Measurements from ENCODE around the gene MTA3. TPM values are rescaled to one million over a fixed set of nuclear protein-coding genes. Genes with fewer than 3 reads are reported as not detected.
A peak's percentile ranks its signal among the peaks of the same experiment; 100 is the strongest.

MTA3 gene
- total and polyA plus RNA-seq, 10 donors, result 11.6 to 42.9 (median 28.5) TPM

DNA sequence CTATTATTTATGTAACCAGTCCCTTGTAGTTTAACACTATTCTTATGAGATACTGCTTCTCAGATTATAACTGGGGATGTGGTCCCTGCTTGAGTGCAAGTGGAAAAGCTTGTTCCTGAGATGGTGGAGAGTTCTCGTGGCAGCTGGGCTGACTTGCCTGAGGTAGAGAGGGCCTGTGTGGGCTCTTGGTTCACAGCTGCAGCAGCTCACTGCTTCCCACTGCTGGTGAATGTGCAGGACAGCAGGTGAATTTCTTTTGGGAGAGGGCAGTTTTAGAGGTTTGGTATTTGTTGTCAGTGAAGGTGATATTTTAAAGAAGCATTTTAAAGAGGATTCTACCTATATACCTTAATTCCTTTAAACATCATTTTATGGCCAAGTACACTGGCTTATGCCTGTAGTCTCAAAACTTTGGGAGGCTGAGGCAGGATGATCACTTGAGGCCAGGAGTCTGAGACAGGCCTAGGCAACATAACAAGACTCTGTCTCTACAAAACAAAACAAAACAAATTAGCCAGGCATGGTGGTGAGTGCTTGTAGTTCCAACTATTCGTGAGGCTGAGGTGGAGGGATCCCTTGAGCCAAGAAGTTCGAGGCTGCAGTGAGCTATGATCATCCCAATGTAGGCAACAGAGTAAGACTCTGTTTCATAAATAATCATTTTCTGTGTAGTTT, 94.8 kb downstream of the MTA3 start:
- peak overlapping the region in 4 of 8 donors; percentile 0 to 61 (median 28) for H3K27ac ChIP-seq
- 22 to 39% (median 27%) methylated on average over 3 of the region's 3 CpGs for WGBS, 5 donors
- no peak overlapping the region for H3K4me3 ChIP-seq
- TF ChIP-seq CTCF (IDR thresholded peaks at IDR 0.05 in 8 of 11, conservative IDR thresholded peaks at IDR 0.05 in 3 of 11) (peak; percentile 70 to 93 (median 84)), POLR2A (IDR thresholded peaks at IDR 0.05) (no peak), POLR2AphosphoS5 (IDR thresholded peaks at IDR 0.05) (no peak)
- H3K9me3 ChIP-seq, result no peaks in the 10 kb centered on the region
- intact Hi-C loops (cut with DNase I; ENCODE audit: low total_unique reads), result loop anchor here (5.0 kb wide), 1 partner anchor 166 kb away; no protein-coding TSS in a partner anchor
- peaks cover 0 to 22% (median 12%) of the 10 kb centered on the region in 6 donors for H3K4me1 ChIP-seq
- no peaks in the 10 kb centered on the region for H3K27me3 ChIP-seq (replicated peaks in 1 of 7)
- peaks cover 0 to 21% (median 0%) of the 10 kb centered on the region in 6 donors for H3K36me3 ChIP-seq
- DNase-seq, result peak; percentile 85

DNA sequence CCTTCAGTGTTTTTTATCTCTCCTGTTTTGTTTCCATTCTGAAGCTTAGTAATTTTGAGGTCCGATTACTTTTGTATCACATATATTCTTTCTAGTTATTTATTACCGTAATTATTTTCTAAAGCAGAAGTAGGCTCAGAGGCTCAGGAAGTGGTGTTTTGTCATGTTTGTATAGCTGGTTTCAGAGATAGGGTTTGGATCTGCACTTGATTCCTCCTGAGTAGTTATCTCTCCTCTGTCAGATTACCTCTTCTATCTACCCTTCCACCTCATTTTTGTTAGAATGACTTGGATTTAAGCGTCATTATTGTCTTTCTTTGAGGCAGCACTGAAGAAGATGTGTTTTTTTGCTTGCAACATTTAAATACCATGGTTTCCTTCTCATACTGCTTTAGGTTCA, 95.4 kb downstream of the MTA3 start:
- no peak for DNase-seq
- peaks cover 0 to 22% (median 12%) of the 10 kb centered on the region in 6 donors for H3K4me1 ChIP-seq
- peaks cover 0 to 21% (median 0%) of the 10 kb centered on the region in 6 donors for H3K36me3 ChIP-seq
- intact Hi-C loops (cut with DNase I; ENCODE audit: low total_unique reads), result loop anchor here (5.0 kb wide), 1 partner anchor 167 kb away; no protein-coding TSS in a partner anchor
- 39 to 61% (median 51%) methylated on average over 3 of the region's 3 CpGs for WGBS, 5 donors
- TF ChIP-seq POLR2A (IDR thresholded peaks at IDR 0.05) (no peak), CTCF (IDR thresholded peaks at IDR 0.05 in 8 of 11, conservative IDR thresholded peaks at IDR 0.05 in 3 of 11) (no peak)
- H3K4me3 ChIP-seq, result no peak overlapping the region
- H3K27ac ChIP-seq, result peak overlapping the region in 4 of 8 donors; percentile 0 to 61 (median 28)
- H3K27me3 ChIP-seq (replicated peaks in 1 of 7), result no peaks in the 10 kb centered on the region
- H3K9me3 ChIP-seq, result no peaks in the 10 kb centered on the region

GRCh38 chr2:42673989-42674579, 105.7 kb downstream of the MTA3 start:
- Histone ChIP-seq H3K9me3 (no peaks in the 10 kb centered on the region), H3K4me1 (peaks cover 0 to 6% (median 0%) of the 10 kb centered on the region in 6 donors), H3K4me3 (no peak overlapping the region), H3K36me3 (peaks cover 0 to 14% (median 2%) of the 10 kb centered on the region in 6 donors), H3K27me3 (replicated peaks in 1 of 7) (no peaks in the 10 kb centered on the region), H3K27ac (no peak overlapping the region)
- DNase-seq, result no peak
- WGBS, 5 donors, result 99 to 100% (median 100%) methylated on average over 1 of the region's 1 CpG
- TF ChIP-seq POLR2A (IDR thresholded peaks at IDR 0.05), result no peak
- no peak for TF ChIP-seq POLR2AphosphoS5 (IDR thresholded peaks at IDR 0.05)
- no peak for TF ChIP-seq CTCF (IDR thresholded peaks at IDR 0.05 in 8 of 11, conservative IDR thresholded peaks at IDR 0.05 in 3 of 11)
- intact Hi-C loops (cut with DNase I; ENCODE audit: low total_unique reads), result no loop called here

DNA sequence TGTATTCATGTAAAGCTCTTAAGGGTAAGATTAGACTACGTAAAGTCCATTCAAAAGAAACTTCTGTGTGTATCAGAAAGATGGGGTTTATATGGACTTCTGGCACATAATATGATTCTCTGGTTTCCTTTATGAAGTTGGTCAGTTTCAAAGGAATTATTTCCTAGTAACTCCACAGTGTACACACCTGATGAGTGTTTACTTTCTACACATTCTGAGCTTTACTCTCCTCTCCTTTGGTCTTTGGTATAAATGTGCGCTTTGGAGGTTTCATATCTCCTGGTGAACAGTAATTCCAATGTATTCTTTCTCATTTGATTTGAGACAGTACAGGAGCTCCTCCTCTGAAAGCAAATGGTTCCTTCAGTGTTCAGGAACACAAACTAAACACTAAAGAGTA, 107.4 kb downstream of the MTA3 start:
- TF ChIP-seq POLR2A (IDR thresholded peaks at IDR 0.05), result no peak
- no peak for TF ChIP-seq POLR2AphosphoS5 (IDR thresholded peaks at IDR 0.05)
- TF ChIP-seq CTCF (IDR thresholded peaks at IDR 0.05 in 8 of 11, conservative IDR thresholded peaks at IDR 0.05 in 3 of 11), result no peak
- H3K27ac ChIP-seq, result no peak overlapping the region
- no peaks in the 10 kb centered on the region for H3K9me3 ChIP-seq
- H3K4me1 ChIP-seq, result no peaks in the 10 kb centered on the region
- H3K27me3 ChIP-seq (replicated peaks in 1 of 7), result no peaks in the 10 kb centered on the region
- H3K36me3 ChIP-seq, result peaks cover 0 to 19% (median 2%) of the 10 kb centered on the region in 6 donors
- no peak overlapping the region for H3K4me3 ChIP-seq
- intact Hi-C loops (cut with DNase I; ENCODE audit: low total_unique reads), result no loop called here
- 93 to 98% (median 95%) methylated on average over 2 of the region's 2 CpGs for WGBS, 5 donors
- DNase-seq, result no peak
